ENCODE measurements around the gene CFAP61. TPM values are rescaled to one million over a fixed set of nuclear protein-coding genes. Genes with fewer than 3 reads are reported as not detected.

Gene CFAP61
- total RNA-seq, 4 donors from 2014 or later = not detected

- no peaks in the 10 kb centered on the region for H3K36me3 ChIP-seq
- H3K27me3 ChIP-seq = peaks cover 5 to 97% (median 56%) of the 10 kb centered on the region in 4 donors
- TF ChIP-seq, protein P1, sequence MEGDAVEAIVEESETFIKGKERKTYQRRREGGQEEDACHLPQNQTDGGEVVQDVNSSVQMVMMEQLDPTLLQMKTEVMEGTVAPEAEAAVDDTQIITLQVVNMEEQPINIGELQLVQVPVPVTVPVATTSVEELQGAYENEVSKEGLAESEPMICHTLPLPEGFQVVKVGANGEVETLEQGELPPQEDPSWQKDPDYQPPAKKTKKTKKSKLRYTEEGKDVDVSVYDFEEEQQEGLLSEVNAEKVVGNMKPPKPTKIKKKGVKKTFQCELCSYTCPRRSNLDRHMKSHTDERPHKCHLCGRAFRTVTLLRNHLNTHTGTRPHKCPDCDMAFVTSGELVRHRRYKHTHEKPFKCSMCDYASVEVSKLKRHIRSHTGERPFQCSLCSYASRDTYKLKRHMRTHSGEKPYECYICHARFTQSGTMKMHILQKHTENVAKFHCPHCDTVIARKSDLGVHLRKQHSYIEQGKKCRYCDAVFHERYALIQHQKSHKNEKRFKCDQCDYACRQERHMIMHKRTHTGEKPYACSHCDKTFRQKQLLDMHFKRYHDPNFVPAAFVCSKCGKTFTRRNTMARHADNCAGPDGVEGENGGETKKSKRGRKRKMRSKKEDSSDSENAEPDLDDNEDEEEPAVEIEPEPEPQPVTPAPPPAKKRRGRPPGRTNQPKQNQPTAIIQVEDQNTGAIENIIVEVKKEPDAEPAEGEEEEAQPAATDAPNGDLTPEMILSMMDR (IDR thresholded peaks at IDR 0.05) = no peak
- TF ChIP-seq EP300 (IDR thresholded peaks at IDR 0.05) = no peak
- no peak for TF ChIP-seq POLR2AphosphoS5 (IDR thresholded peaks at IDR 0.05)
- TF ChIP-seq POLR2A (IDR thresholded peaks at IDR 0.05; ENCODE audit: low read depth) = no peak
- H3K27ac ChIP-seq (replicated peaks in 1 of 4) = no peak overlapping the region
- H3K4me3 ChIP-seq = no peak overlapping the region
- DNase-seq (ENCODE audit: extremely low spot score) = no peak
- intact Hi-C loops (cut with DNase I) = no loop called here
- 8% methylated on average over 18 of the region's 18 CpGs for WGBS
- no peaks in the 10 kb centered on the region for H3K9me3 ChIP-seq
- H3K4me1 ChIP-seq = peaks cover 19 to 68% (median 53%) of the 10 kb centered on the region in 4 donors
Measured at GRCh38 chr20:20365480-20366161, 313.3 kb downstream of the CFAP61 start.

DNA sequence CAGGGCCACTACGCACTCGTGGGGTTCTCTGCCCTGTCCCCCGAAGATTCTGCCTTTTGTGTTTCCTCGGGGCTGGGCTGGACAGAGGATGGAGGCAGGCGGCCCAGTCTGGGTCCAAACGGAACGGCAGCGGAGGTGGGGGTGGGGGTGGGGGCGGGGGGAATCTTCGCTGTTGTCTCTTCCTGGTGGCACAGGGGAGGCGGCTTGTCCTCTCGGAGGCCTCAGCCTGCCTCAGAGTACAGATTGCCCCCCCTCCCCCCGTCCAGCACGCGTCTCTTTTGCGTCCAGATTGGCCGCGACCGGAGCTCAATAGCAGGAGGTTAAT is 314.2 kb downstream of the CFAP61 start:
- Histone ChIP-seq H3K9me3 (no peaks in the 10 kb centered on the region), H3K36me3 (no peaks in the 10 kb centered on the region), H3K27ac (replicated peaks in 1 of 4) (no peak overlapping the region), H3K4me1 (peaks cover 19 to 66% (median 53%) of the 10 kb centered on the region in 4 donors), H3K4me3 (peak overlapping the region in 2 of 4 donors; percentile 40 to 41), H3K27me3 (peaks cover 5 to 97% (median 56%) of the 10 kb centered on the region in 4 donors)
- DNase-seq (ENCODE audit: extremely low spot score) = no peak
- no peak for TF ChIP-seq POLR2A (IDR thresholded peaks at IDR 0.05; ENCODE audit: low read depth)
- no peak for TF ChIP-seq POLR2AphosphoS5 (IDR thresholded peaks at IDR 0.05)
- TF ChIP-seq EP300 (IDR thresholded peaks at IDR 0.05) = no peak
- TF ChIP-seq, protein P1 (IDR thresholded peaks at IDR 0.05) = no peak
- 3% methylated on average over 6 of the region's 19 CpGs for WGBS
- intact Hi-C loops (cut with DNase I) = no loop called here

DNA sequence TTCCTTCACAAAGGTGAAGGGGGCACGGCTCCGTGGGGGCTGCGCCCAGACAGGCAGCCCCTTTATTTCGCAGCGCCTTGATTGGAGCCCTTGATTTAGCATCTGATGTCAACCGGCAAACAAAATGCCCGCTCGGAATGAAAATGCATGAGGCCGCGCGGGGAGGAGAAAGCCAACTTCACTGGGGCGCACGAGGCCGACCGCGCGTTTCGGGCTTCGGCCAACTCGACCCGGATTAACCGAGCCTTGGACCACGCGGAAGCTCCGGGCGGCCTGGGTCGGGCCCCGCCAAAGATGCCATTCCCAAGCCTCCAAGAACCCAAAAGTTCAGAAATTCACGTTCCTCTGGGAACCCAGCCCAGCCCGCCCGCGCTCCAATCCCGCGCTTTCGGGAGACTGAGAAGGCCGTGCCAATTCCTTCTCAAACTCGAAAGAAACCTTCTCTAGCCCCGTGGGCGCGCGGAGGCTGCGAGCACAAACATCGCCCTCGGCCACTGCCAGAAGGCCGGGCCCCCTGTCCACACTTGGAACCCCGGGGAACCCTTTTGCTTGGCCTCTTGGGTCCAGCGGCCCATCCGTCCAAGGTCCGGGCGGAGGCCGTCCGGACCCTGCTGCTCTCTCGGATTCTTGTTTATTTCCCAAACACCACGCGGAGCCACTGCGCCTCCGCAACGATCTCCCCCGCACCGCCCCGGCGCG is 314.7 kb downstream of the CFAP61 start:
- DNase-seq (ENCODE audit: extremely low spot score) = no peak
- Histone ChIP-seq H3K4me3 (peak overlapping the region; percentile 35 to 54 (median 40)), H3K27ac (replicated peaks in 1 of 4) (no peak overlapping the region), H3K27me3 (peaks cover 5 to 99% (median 56%) of the 10 kb centered on the region in 4 donors), H3K36me3 (no peaks in the 10 kb centered on the region), H3K4me1 (peaks cover 19 to 66% (median 53%) of the 10 kb centered on the region in 4 donors), H3K9me3 (no peaks in the 10 kb centered on the region)
- intact Hi-C loops (cut with DNase I) = no loop called here
- WGBS = 3% methylated on average over 32 of the region's 63 CpGs
- TF ChIP-seq POLR2AphosphoS5 (IDR thresholded peaks at IDR 0.05) = no peak
- TF ChIP-seq POLR2A (IDR thresholded peaks at IDR 0.05; ENCODE audit: low read depth) = no peak
- TF ChIP-seq EP300 (IDR thresholded peaks at IDR 0.05) = no peak
- TF ChIP-seq, protein P1 (IDR thresholded peaks at IDR 0.05) = no peak

DNA sequence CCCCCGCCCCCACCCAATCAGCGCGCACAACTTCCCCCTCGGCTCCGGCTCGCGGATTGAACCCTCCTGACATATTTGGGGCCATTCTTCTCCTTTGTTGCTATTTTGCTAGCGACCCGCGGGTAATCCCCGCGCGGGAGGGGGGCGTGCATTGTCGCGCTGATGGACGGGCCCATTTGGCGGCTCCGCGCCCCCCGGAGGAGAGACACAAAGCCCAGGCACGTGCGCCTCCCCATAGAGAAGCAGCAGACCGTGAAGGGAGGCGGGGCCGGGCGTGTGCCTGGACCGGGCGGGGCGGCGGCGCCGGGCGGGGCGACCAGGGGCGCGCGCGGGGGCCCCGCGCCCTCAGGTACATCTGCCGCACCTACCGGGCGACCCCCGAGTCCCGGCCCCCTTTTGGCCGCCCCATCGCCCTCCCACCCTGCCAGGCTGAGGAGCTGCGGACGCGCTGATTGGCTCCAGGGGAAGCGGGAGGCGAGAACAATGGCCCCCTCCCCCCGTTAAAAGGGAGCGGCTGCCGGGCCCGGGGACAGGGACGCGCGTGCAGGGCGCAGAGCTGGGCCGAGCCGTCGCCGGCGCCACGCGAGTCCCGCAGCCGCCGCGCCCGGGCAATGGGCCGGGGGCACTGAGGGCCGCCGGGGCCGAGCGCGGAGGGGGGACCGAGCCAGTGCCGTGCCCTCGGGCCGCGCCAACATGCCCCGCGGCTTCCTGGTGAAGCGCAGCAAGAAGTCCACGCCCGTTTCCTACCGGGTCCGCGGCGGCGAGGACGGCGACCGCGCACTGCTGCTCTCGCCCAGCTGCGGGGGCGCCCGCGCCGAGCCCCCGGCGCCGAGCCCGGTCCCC is 315.5 kb downstream of the CFAP61 start, which contains the start of gene INSM1:
INSM1 (plus strand) TSS at position 530 of the 843 bp plus-strand sequence; CDS start at position 694, 164 bp downstream.
- intact Hi-C loops (cut with DNase I) = no loop called here
- Histone ChIP-seq H3K27me3 (peaks cover 5 to 99% (median 56%) of the 10 kb centered on the region in 4 donors), H3K4me1 (peaks cover 19 to 61% (median 52%) of the 10 kb centered on the region in 4 donors), H3K36me3 (no peaks in the 10 kb centered on the region), H3K27ac (replicated peaks in 1 of 4) (no peak within 1 kb of the TSS), H3K4me3 (peak within 1 kb of the TSS; percentile 35 to 54 (median 40)), H3K9me3 (no peaks in the 10 kb centered on the region)
- TF ChIP-seq POLR2A (IDR thresholded peaks at IDR 0.05; ENCODE audit: low read depth) (no peak), EP300 (IDR thresholded peaks at IDR 0.05) (no peak), POLR2AphosphoS5 (IDR thresholded peaks at IDR 0.05) (no peak)
- TF ChIP-seq, protein P1 (IDR thresholded peaks at IDR 0.05) = no peak
- under 1% methylated on average over 18 of the region's 108 CpGs for WGBS
- DNase-seq (ENCODE audit: extremely low spot score) = no peak
